Smooth muscle cell (in vitro differentiated cells): ENCODE data around the gene COL4A2. TPM values are rescaled to one million over a fixed set of nuclear protein-coding genes. Genes with fewer than 3 reads are reported as not detected.
A peak's percentile ranks its signal among the peaks of the same experiment; 100 is the strongest.

Experiments used
- DNase-seq: peaks from one replicate; lab custom pipeline; 2025; ENCODE audit not compliant: unreplicated experiment; lab: John Stamatoyannopoulos, UW
- H2AFZ ChIP-seq: fragments of 200-600 bp; sonication (generic); 2 replicates; pipeline ENCODE4 v1.6.0; 2016; ENCODE audit warnings: antibody characterized with exemption, low read depth, mild to moderate bottlenecking
- H3F3A ChIP-seq: fragments of 200-600 bp; sonication (generic); 2 replicates; pipeline ENCODE4 v1.6.0; 2017; ENCODE audit warnings: antibody characterized with exemption, low read depth
- H3K27ac ChIP-seq: fragments of 200-600 bp; sonication (generic); 2 replicates; pipeline ENCODE4 v1.5.1; 2016; ENCODE audit warnings: low read depth, mild to moderate bottlenecking
- H3K27me3 ChIP-seq: fragments of 200-600 bp; sonication (generic); 2 replicates; pipeline ENCODE4 v1.6.1; 2016; ENCODE audit warnings: low read depth, mild to moderate bottlenecking
- H3K36me3 ChIP-seq: fragments of 200-600 bp; sonication (generic); 2 replicates; pipeline ENCODE4 v1.5.1; 2016; ENCODE audit warnings: low read depth
- H3K4me1 ChIP-seq: fragments of 200-600 bp; sonication (generic); 2 replicates; pipeline ENCODE4 v1.5.1; 2016; ENCODE audit warnings: low read depth
- H3K4me2 ChIP-seq: fragments of 200-600 bp; sonication (generic); 2 replicates; pipeline ENCODE4 v1.6.0; 2016; ENCODE audit warnings: mild to moderate bottlenecking
- H3K4me3 ChIP-seq: fragments of 200-600 bp; sonication (generic); 2 replicates; pipeline ENCODE4 v1.5.1; 2016; ENCODE audit warnings: mild to moderate bottlenecking
- H3K79me2 ChIP-seq: fragments of 200-600 bp; sonication (generic); 2 replicates; pipeline ENCODE4 v1.6.0; 2016; ENCODE audit warnings: low read depth, mild to moderate bottlenecking
- H3K9ac ChIP-seq: fragments of 200-600 bp; sonication (generic); 2 replicates; pipeline ENCODE4 v1.6.0; 2016; ENCODE audit warnings: low read depth
- H3K9me3 ChIP-seq: fragments of 200-600 bp; sonication (generic); replicated peaks from 2 replicates; pipeline ENCODE4 v1.5.1; 2016; ENCODE audit warnings: low read depth
- H4K20me1 ChIP-seq: fragments of 200-600 bp; sonication (generic); 2 replicates; pipeline ENCODE4 v1.6.0; 2016; ENCODE audit warnings: low read depth
- CTCF ChIP-seq: fragments of 200-600 bp; sonication (generic); IDR thresholded peaks from 2 replicates; pipeline ENCODE4 v1.5.1; 2017; ENCODE audit warnings: borderline replicate concordance, mild to moderate bottlenecking, antibody characterized with exemption; ENCODE audit not compliant: insufficient read depth, poor library complexity, severe bottlenecking
- WGBS: methylation state at CpG from one replicate; pipeline ENCODE4 v1.1.7; 2016; ENCODE audit warnings: low lambda C conversion rate; 5-methylcytosine and 5-hydroxymethylcytosine counted together
- polyA plus RNA-seq: library from polyadenylated mRNA; unstranded; fragments of >200 nt; fragmentation: Nextera tagmentation; extraction: Ambion mirVana; gene quantifications from 2 replicates; pipeline ENCODE4 v1.2.1, GENCODE V29; 2016
- total RNA-seq: library from RNA; depleted of rRNA; stranded (reverse); fragments of >200 nt; gene quantifications from 2 replicates; pipeline ENCODE4 v1.2.3, GENCODE V29; 2014

The COL4A2 gene
- total and polyA plus RNA-seq, 2 experiments from 2014 or later, result 1,456 to 2,786 TPM

DNA sequence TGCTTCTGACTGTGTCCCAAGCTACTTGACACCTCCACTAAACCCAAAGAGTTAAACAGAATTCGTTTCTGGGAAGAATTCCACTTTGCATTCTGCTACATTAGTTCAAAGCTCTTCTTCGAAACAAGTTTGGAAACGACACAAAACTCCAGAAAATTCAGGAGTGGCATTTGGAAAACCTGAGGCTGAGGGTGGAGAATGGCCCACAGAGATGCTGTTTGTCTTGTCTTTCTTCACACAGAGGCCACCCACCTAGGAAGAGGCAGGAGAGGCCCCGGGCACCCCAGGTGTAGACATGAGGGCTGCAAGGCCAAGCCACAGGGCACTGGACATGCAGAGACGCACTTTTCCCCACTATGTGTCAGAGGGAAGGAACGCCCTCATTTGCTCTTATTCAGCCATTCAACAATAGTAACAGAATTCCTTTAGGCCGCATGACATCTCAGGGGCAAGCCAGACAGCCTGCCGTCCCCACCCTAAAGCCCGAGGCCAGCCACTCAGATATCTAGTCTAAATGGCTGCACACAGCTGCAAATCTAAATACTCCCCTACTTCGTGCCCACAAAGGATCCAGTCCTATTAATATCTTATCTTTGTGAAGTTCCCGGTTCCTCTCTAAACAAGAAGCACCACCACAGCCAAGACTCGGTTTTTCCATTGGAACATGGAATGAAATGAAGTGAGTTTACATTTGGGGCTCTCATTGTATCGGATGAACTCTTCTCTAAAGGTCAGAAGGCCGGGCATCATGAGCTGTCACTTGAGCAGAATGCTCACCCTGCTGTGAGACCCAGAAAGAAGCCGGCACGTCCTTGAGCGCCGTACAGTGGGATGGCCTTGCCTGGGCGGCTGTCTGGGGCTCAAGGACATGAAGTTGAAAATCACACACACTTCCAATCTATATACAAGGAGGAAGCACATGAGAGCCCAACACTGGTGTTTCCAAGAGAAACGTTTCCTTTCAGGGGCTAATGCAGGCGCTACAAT is 20.0 kb upstream of the COL4A2 start:
- no peak for DNase-seq
- H3K9ac ChIP-seq, result no peak overlapping the region
- H2AFZ ChIP-seq, result no peak overlapping the region
- H3K9me3 ChIP-seq, result no peaks in the 10 kb centered on the region
- peaks cover 46% of the 10 kb centered on the region for H3F3A ChIP-seq
- 45% methylated on average over 21 of the region's 21 CpGs for WGBS
- H3K4me1 ChIP-seq, result peaks cover 15% of the 10 kb centered on the region
- H3K4me3 ChIP-seq, result no peak overlapping the region
- peaks cover 96% of the 10 kb centered on the region for H3K79me2 ChIP-seq
- TF ChIP-seq CTCF, result no peak
- peak overlapping the region; percentile 81 for H3K27ac ChIP-seq
- no peaks in the 10 kb centered on the region for H3K36me3 ChIP-seq
- peaks cover 100% of the 10 kb centered on the region for H4K20me1 ChIP-seq
- no peaks in the 10 kb centered on the region for H3K27me3 ChIP-seq
- H3K4me2 ChIP-seq, result peak overlapping the region; percentile 45

- Histone ChIP-seq H3K4me3 (no peak overlapping the region), H3K27me3 (no peaks in the 10 kb centered on the region), H3K36me3 (no peaks in the 10 kb centered on the region), H3K9ac (no peak overlapping the region), H2AFZ (no peak overlapping the region), H4K20me1 (peaks cover 100% of the 10 kb centered on the region), H3K4me1 (peaks cover 15% of the 10 kb centered on the region), H3K27ac (no peak overlapping the region), H3F3A (peaks cover 39% of the 10 kb centered on the region), H3K79me2 (peaks cover 96% of the 10 kb centered on the region), H3K4me2 (no peak overlapping the region), H3K9me3 (no peaks in the 10 kb centered on the region)
- 93% methylated on average over 9 of the region's 9 CpGs for WGBS
- DNase-seq, result no peak
- no peak for TF ChIP-seq CTCF
Measured at GRCh38 chr13:110289174-110289573, 17.9 kb upstream of the COL4A2 start.

DNA sequence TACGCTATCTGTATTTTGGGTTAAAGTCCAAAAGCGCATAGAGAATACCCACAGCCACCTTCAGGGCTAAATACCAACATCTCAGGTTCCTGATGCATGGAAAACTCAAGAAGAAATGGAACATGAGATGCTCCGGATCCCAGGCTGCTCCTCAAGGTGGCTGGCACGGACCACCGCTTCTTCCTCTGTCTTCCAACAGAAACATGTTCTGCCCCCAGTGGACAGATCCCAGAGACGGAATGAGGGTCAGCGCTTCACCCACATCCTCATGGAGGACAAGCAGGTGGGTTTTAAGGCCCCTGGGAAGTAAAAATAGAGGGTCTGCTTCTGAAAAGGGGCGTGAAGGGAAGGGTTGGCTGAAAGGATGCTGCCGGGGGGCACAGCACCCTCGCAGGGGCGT is 17.4 kb upstream of the COL4A2 start:
- no peaks in the 10 kb centered on the region for H3K9me3 ChIP-seq

More for the DNA sequence above, 17.4 kb upstream of the COL4A2 start:
- Histone ChIP-seq H3K4me3 (no peak overlapping the region), H4K20me1 (peaks cover 100% of the 10 kb centered on the region), H3K36me3 (peaks cover under 1% of the 10 kb centered on the region), H3K27me3 (no peaks in the 10 kb centered on the region), H3K4me1 (peaks cover 15% of the 10 kb centered on the region), H3K79me2 (peaks cover 96% of the 10 kb centered on the region), H3K4me2 (no peak overlapping the region), H3F3A (peaks cover 44% of the 10 kb centered on the region), H2AFZ (no peak overlapping the region), H3K27ac (peak overlapping the region; percentile 46), H3K9ac (no peak overlapping the region)
- TF ChIP-seq CTCF, result no peak
- WGBS, result 92% methylated on average over 11 of the region's 11 CpGs
- no peak for DNase-seq
